NOMO-1 treated with DMSO at 0.1 percent for 48 hours (cell line): ENCODE data around the gene HSCB.
"Not testable (repeated sequence)": the region's sequence is repeated elsewhere in the genome, so short reads cannot be mapped to it uniquely, and the experiment has no call there.

Experiments
- DNase-seq: peaks from one replicate; lab custom pipeline; 2025; ENCODE audit not compliant: unreplicated experiment; lab: John Stamatoyannopoulos, UW

Gene HSCB, protein sequence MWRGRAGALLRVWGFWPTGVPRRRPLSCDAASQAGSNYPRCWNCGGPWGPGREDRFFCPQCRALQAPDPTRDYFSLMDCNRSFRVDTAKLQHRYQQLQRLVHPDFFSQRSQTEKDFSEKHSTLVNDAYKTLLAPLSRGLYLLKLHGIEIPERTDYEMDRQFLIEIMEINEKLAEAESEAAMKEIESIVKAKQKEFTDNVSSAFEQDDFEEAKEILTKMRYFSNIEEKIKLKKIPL

DNA sequence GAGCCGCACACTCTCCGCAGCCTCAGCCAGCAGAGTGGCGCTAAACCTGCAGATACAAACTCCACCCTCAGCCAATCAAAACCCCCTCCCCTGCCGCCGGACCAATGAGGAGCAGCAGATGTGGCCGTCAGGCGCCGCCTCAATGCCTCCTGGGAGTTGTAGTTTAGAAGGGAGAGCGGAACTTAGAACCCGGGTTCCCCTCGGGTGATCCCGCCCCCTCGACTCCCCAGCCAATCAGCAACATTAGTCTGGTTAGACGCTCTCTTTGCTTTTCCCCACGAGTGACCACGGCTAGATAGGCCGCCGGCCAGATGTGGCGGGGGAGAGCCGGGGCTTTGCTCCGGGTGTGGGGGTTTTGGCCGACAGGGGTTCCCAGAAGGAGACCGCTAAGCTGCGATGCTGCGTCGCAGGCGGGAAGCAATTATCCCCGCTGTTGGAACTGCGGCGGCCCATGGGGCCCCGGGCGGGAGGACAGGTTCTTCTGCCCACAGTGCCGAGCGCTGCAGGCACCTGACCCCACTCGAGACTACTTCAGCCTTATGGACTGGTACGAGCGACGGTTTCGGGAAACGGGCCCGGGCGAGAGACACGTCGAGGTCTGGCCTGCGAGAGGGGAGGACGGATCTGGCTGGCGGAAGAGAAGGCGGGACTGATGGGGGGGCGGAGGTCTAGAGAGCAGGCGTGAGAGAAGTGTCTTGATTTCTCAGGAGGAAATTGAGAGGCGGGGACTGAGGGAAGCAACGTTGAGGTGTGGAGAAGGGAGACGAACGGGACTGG lies at the start of gene HSCB, which contains the start of gene CHEK2:
HSCB (plus strand) TSS at position 255 of the 777 bp plus-strand sequence; CDS start at position 312, 57 bp downstream.
CHEK2 (minus strand) TSS at position 36 of the 777 bp plus-strand sequence. CDS start 7,099 bp downstream, outside the sequence.
- DNase-seq, result peak; percentile 99

GRCh38 chr22:28693041-28693760 lies 48.6 kb upstream of the HSCB start:
- not testable (repeated sequence) for DNase-seq

GRCh38 chr22:28702891-28703290 lies 38.9 kb upstream of the HSCB start:
- DNase-seq, result no peak

GRCh38 chr22:28703436-28703835 lies 38.4 kb upstream of the HSCB start:
- DNase-seq, result no peak

DNA sequence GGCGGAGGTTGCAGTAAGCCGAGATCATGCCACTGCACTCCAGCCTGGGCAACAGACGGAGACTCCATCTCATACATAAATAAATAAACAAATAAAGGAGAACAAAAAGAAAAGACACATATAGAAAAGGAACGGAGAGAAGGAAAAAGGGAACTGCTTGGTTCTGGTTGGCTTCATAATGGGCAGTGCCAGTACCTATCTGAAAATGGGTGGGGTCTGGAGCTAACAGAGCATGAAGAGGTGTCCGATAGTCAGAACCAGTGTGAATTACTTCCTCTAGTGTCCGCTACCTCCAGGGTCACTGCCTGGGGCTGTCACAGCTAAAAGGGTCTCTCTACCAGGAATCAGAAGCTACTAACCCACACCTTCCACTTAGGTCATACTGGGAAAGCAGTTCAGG lies 35.0 kb upstream of the HSCB start:
- no peak for DNase-seq

GRCh38 chr22:28710107-28710506 lies 31.7 kb upstream of the HSCB start:
- no peak for DNase-seq

DNA sequence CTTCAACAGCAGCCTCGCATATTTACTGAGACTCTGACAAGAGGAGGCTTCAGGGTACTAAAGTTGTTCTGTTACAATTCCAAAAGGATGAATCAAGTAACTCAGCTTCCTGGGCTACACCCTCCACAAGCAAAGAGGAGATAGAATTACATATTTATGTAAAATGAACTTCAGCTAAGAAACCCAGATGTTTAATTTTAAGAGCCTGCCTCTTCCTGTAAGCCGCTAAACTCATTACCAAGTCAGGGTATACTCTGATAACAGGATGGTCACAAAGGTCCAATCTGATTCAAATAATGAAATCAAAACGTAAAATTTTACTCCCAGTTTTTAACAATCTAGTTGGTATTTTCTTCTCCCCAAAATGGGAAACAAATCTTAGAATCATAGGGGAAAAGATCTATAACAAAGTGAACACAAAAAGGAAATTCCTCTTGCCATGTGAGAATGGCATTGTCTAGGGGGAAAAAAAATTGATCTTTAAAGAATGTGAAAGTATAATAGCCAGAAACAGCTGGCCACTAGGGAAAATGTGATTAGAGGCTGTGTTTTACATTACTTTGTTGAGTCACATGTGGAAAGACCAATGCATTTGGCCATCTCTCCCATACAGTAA lies 31.2 kb upstream of the HSCB start:
- DNase-seq, result no peak

- no peak for DNase-seq
Observed at GRCh38 chr22:28711341-28711740, 30.5 kb upstream of the HSCB start.

GRCh38 chr22:28711820-28712777 lies 29.7 kb upstream of the HSCB start:
- peak; percentile 37 for DNase-seq

- DNase-seq, result no peak
Observed at GRCh38 chr22:28714043-28714628, 27.7 kb upstream of the HSCB start.

- no peak for DNase-seq
Observed at GRCh38 chr22:28715611-28716010, 26.2 kb upstream of the HSCB start.

GRCh38 chr22:28716686-28717085 lies 25.2 kb upstream of the HSCB start:
- DNase-seq, result no peak

DNA sequence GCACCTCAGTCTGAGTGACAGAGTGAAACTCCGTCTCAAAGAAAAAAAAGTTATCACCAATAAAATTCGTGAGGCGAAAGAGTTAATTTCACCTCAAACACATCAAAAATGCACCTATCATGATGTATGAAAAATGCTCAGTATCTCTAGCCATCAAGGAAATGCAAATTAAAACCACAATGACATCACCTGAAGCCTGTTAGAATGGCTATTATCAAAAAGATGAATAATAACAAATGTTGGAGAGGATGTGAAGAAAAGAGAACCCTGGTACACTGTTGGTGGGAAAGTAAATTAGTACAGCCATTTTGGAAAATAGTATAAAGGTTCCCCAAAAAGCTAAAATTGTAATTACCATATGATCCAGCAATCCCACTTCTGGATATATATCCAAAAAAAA lies 23.8 kb upstream of the HSCB start:
- no peak for DNase-seq

DNA sequence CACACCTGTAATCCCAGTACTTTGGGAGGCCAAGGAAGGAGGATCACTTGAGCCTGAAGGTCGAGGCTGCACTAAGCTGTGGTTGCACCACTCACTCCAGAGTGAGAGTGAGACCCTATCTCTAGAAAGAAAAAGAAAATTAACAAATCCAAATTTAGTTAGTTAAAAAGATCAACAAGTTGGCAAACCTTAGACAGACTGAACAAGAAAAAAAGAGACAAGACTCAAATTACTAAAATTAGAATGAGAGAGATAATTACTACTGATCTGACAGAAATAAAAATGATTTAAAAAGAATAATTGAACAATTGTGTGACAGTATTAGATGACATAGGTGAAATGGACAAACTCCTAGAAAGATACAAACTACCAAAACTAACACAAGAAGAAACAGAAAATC lies 13.8 kb upstream of the HSCB start:
- DNase-seq, result no peak

DNA sequence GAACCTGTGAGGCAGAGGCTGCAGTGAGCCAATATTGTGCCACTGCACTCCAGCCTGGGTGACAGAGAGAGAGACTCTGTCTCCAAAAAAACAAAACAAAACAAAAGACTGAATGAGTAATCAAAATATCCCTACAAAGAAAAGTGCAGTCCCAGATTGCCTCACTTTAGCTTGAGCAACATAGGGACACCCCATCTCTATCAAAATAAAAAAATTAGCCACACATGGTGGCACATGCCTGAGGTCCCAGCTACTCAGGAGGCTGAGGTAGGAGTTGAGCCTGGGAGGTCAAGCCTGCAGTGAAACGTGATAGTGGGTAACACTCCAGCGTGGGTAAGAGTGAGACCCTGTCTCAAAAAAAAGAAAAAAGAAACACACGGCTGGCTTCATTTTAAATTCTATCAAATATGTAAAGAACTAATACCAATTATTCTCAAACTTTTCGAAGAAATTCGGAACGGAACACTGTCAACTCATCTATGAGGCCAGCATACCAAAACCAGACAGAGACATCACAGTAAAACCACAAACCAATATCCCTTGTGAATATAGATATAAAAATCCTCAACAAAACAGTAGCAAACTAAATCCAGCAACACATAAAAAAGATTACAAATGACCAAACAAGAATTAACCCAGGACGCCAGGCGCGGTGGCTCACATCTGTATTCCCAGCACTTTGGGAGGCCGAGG lies 13.1 kb upstream of the HSCB start:
- DNase-seq, result no peak

- DNase-seq, result no peak
Observed at GRCh38 chr22:28730179-28730578, 11.7 kb upstream of the HSCB start.

DNA sequence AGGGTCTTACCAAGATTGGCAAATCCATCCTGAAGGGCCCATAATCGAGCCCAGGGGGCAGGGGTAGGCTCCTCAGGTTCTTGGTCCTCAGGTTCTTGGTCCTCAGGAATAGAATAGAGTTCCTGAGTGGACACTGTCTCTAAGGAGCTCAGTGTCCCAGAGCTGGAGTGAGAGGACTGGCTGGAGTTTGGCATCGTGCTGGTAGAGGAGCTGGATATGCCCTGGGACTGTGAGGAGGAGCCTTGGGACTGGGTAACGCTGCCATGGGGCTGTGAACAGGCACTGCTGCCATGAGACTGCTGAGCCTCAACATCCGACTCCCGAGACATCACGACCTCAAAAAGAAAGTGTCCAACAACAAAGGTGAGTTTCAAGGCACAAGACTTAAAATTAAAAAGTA lies 7.4 kb upstream of the HSCB start:
- DNase-seq, result no peak

- no peak for DNase-seq
Observed at GRCh38 chr22:28736301-28737155, 5.3 kb upstream of the HSCB start.
